ENCODE results near the gene DYNC1I1. TPM values are rescaled to one million over a fixed set of nuclear protein-coding genes. Genes with fewer than 3 reads are reported as not detected.

The DYNC1I1 gene
- polyA plus RNA-seq, 1 donor from 2014 or later, result 28.9 TPM

GRCh38 chr7:95899919-95900513, 127.7 kb downstream of the DYNC1I1 start:
- no peaks in the 10 kb centered on the region for H3K79me2 ChIP-seq (replicated peaks; ENCODE audit: insufficient read depth, low read length)

DNA sequence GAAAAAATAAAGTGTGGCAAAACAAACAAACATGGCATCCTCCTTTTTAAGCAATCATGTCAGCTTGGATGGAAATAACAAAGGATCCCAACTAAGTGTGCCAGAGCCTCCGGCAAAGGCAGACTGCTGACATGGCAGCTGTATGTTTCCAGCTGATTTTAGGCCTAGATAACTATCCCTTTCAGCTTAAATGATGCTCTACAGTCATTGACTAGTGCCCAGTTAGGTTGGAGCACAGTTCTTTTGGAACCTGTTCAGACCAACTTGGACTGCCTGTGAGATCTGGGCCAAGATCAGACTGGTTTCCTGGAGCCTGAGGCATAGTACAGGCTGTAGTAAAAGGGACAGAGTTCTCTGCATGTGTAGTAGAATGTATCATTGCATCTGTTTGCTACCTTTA, 128.7 kb downstream of the DYNC1I1 start:
- TF ChIP-seq TAF1 (IDR thresholded peaks at IDR 0.05; ENCODE audit: low read depth), result no peak
- no peak for TF ChIP-seq RAD21 (conservative IDR thresholded peaks at IDR 0.05)
- no peak for TF ChIP-seq POLR2AphosphoS5 (IDR thresholded peaks at IDR 0.05)
- TF ChIP-seq, protein P1, sequence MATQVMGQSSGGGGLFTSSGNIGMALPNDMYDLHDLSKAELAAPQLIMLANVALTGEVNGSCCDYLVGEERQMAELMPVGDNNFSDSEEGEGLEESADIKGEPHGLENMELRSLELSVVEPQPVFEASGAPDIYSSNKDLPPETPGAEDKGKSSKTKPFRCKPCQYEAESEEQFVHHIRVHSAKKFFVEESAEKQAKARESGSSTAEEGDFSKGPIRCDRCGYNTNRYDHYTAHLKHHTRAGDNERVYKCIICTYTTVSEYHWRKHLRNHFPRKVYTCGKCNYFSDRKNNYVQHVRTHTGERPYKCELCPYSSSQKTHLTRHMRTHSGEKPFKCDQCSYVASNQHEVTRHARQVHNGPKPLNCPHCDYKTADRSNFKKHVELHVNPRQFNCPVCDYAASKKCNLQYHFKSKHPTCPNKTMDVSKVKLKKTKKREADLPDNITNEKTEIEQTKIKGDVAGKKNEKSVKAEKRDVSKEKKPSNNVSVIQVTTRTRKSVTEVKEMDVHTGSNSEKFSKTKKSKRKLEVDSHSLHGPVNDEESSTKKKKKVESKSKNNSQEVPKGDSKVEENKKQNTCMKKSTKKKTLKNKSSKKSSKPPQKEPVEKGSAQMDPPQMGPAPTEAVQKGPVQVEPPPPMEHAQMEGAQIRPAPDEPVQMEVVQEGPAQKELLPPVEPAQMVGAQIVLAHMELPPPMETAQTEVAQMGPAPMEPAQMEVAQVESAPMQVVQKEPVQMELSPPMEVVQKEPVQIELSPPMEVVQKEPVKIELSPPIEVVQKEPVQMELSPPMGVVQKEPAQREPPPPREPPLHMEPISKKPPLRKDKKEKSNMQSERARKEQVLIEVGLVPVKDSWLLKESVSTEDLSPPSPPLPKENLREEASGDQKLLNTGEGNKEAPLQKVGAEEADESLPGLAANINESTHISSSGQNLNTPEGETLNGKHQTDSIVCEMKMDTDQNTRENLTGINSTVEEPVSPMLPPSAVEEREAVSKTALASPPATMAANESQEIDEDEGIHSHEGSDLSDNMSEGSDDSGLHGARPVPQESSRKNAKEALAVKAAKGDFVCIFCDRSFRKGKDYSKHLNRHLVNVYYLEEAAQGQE (IDR thresholded peaks at IDR 0.05; ENCODE audit: borderline replicate concordance), result no peak
- no peak for TF ChIP-seq MXI1 (conservative IDR thresholded peaks at IDR 0.05; ENCODE audit: poor library complexity, severe bottlenecking)
- no peak overlapping the region for H3K4me3 ChIP-seq (ENCODE audit: low read length)
- no peaks in the 10 kb centered on the region for H4K20me1 ChIP-seq (ENCODE audit: insufficient read depth)
- no peak overlapping the region for H2AFZ ChIP-seq (ENCODE audit: low read depth, low read length)
- H3K9ac ChIP-seq (ENCODE audit: low read length), result no peak overlapping the region
- no peaks in the 10 kb centered on the region for H3K36me3 ChIP-seq (ENCODE audit: insufficient read depth, low read length)
- H3K9me2 ChIP-seq (ENCODE audit: insufficient read depth, low read length), result no peaks in the 10 kb centered on the region
- H3F3A ChIP-seq (ENCODE audit: insufficient read depth, low read length, poor library complexity, severe bottlenecking), result no peaks in the 10 kb centered on the region
- H3K79me2 ChIP-seq (replicated peaks; ENCODE audit: insufficient read depth, low read length), result no peaks in the 10 kb centered on the region
- no peak overlapping the region for H3K27ac ChIP-seq (ENCODE audit: low read length)
- H3K27me3 ChIP-seq (ENCODE audit: insufficient read depth, low read depth, low read length), result no peaks in the 10 kb centered on the region
- H3K4me2 ChIP-seq (ENCODE audit: low read length), result no peak overlapping the region
- no peaks in the 10 kb centered on the region for H3K9me3 ChIP-seq (ENCODE audit: low read length)

More at GRCh38 chr7:95899919-95900513, 127.7 kb downstream of the DYNC1I1 start:
- H3K27me3 ChIP-seq (ENCODE audit: insufficient read depth, low read depth, low read length), result no peaks in the 10 kb centered on the region
- no peak overlapping the region for H3K4me3 ChIP-seq (ENCODE audit: low read length)
- no peaks in the 10 kb centered on the region for H3K9me3 ChIP-seq (ENCODE audit: low read length)
- no peak overlapping the region for H3K27ac ChIP-seq (ENCODE audit: low read length)
- H2AFZ ChIP-seq (ENCODE audit: low read depth, low read length), result no peak overlapping the region
- H3K9me2 ChIP-seq (ENCODE audit: insufficient read depth, low read length), result no peaks in the 10 kb centered on the region
- H3F3A ChIP-seq (ENCODE audit: insufficient read depth, low read length, poor library complexity, severe bottlenecking), result no peaks in the 10 kb centered on the region
- H3K4me2 ChIP-seq (ENCODE audit: low read length), result no peak overlapping the region
- H3K36me3 ChIP-seq (ENCODE audit: insufficient read depth, low read length), result no peaks in the 10 kb centered on the region
- TF ChIP-seq EP300 (conservative IDR thresholded peaks at IDR 0.05; ENCODE audit: poor library complexity, severe bottlenecking), result no peak
- TF ChIP-seq, protein P2, sequence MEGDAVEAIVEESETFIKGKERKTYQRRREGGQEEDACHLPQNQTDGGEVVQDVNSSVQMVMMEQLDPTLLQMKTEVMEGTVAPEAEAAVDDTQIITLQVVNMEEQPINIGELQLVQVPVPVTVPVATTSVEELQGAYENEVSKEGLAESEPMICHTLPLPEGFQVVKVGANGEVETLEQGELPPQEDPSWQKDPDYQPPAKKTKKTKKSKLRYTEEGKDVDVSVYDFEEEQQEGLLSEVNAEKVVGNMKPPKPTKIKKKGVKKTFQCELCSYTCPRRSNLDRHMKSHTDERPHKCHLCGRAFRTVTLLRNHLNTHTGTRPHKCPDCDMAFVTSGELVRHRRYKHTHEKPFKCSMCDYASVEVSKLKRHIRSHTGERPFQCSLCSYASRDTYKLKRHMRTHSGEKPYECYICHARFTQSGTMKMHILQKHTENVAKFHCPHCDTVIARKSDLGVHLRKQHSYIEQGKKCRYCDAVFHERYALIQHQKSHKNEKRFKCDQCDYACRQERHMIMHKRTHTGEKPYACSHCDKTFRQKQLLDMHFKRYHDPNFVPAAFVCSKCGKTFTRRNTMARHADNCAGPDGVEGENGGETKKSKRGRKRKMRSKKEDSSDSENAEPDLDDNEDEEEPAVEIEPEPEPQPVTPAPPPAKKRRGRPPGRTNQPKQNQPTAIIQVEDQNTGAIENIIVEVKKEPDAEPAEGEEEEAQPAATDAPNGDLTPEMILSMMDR (IDR thresholded peaks at IDR 0.05; ENCODE audit: poor library complexity, severe bottlenecking), result no peak
- TF ChIP-seq RAD21 (conservative IDR thresholded peaks at IDR 0.05), result no peak
- TF ChIP-seq SMC3 (conservative IDR thresholded peaks at IDR 0.05; ENCODE audit: poor library complexity), result no peak
- TF ChIP-seq MXI1 (conservative IDR thresholded peaks at IDR 0.05; ENCODE audit: poor library complexity, severe bottlenecking), result no peak
- TF ChIP-seq, protein P1 (IDR thresholded peaks at IDR 0.05; ENCODE audit: borderline replicate concordance), result no peak
- no peak for TF ChIP-seq POLR2AphosphoS5 (IDR thresholded peaks at IDR 0.05)
- no peak for TF ChIP-seq TAF1 (IDR thresholded peaks at IDR 0.05; ENCODE audit: low read depth)
- TF ChIP-seq EZH2 (IDR thresholded peaks at IDR 0.05; ENCODE audit: borderline replicate concordance, insufficient read depth, low read length, poor library complexity, severe bottlenecking), result no peak
- no peak overlapping the region for H3K9ac ChIP-seq (ENCODE audit: low read length)
- no peaks in the 10 kb centered on the region for H4K20me1 ChIP-seq (ENCODE audit: insufficient read depth)

Data from neural cell (in vitro differentiated cells).